EL (cell line): ENCODE results near the gene PSMB3.

ENCODE experiments used
- DNase-seq: peaks from one replicate; pipeline ENCODE4 v3.0.0-alpha.2; 2016

PSMB3 gene

GRCh38 chr17:38733982-38734973 lies 18.3 kb upstream of the PSMB3 start:
- DNase-seq: no peak

- DNase-seq: no peak
Observed at GRCh38 chr17:38735161-38735997, 17.2 kb upstream of the PSMB3 start.

GRCh38 chr17:38738007-38738662 lies 14.4 kb upstream of the PSMB3 start:
- no peak for DNase-seq

GRCh38 chr17:38738686-38739085 lies 13.9 kb upstream of the PSMB3 start:
- no peak for DNase-seq

GRCh38 chr17:38739305-38739704 lies 13.2 kb upstream of the PSMB3 start:
- DNase-seq: no peak

- no peak for DNase-seq
Observed at GRCh38 chr17:38740044-38740443, 12.5 kb upstream of the PSMB3 start.

GRCh38 chr17:38740806-38741205 lies 11.7 kb upstream of the PSMB3 start:
- DNase-seq: no peak

- no peak for DNase-seq
Observed at GRCh38 chr17:38741461-38741860, 11.1 kb upstream of the PSMB3 start.

- DNase-seq: no peak
Observed at GRCh38 chr17:38741921-38742410, 10.6 kb upstream of the PSMB3 start.

GRCh38 chr17:38742411-38743308 lies 9.9 kb upstream of the PSMB3 start:
- DNase-seq: no peak

- no peak for DNase-seq
Observed at GRCh38 chr17:38743556-38744171, 8.9 kb upstream of the PSMB3 start.

- no peak for DNase-seq
Observed at GRCh38 chr17:38745545-38745944, 7.0 kb upstream of the PSMB3 start.

GRCh38 chr17:38746004-38746848 lies 6.3 kb upstream of the PSMB3 start:
- DNase-seq: no peak

- no peak for DNase-seq
Observed at GRCh38 chr17:38746849-38747462, 5.6 kb upstream of the PSMB3 start.

- DNase-seq: no peak
Observed at GRCh38 chr17:38747463-38748148, 4.9 kb upstream of the PSMB3 start.

GRCh38 chr17:38748149-38748891 lies 4.2 kb upstream of the PSMB3 start, which contains the start of gene PCGF2:
Gene PCGF2 (minus strand): TSS chr17:38748336. CDS start chr17:38740402, 7,934 bp downstream.
- DNase-seq: peak; percentile 94

- no peak for DNase-seq
Observed at GRCh38 chr17:38748892-38749222, 3.7 kb upstream of the PSMB3 start.

GRCh38 chr17:38749223-38750043 lies 3.1 kb upstream of the PSMB3 start:
- peak; percentile 89 for DNase-seq
